SH-SY5Y (cell line): ENCODE measurements around the gene A2M.

Source experiments
- GATA2 ChIP-seq: IDR thresholded peaks from 2 replicates; pipeline ENCODE4 v1.6.1; 2011; ENCODE audit warnings: mild to moderate bottlenecking, low read depth, low read length
- GATA3 ChIP-seq: IDR thresholded peaks from 2 replicates; pipeline ENCODE4 v1.6.1; 2011; ENCODE audit warnings: low read depth, mild to moderate bottlenecking, low read length, moderate library complexity

DNA sequence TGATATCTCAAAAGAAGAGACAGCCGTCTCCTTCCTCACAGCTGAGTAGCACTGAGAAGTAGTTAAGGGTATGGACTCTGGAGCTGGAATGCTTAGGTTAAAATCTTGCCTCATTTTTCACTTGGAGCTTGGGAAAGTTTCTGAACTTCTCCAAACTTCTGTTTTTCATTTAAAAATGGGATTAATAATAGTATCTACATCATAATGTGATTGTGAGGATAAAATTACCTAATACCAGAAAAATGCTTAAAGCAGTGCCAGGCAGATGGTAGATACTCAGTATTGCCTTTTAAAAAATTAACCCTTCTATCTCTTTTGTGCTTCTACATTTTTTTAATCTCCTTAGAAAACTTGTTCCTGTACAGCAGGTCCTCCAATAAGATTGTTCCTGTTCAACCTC, 63.1 kb downstream of the A2M start:
- TF ChIP-seq GATA2 (no peak), GATA3 (no peak)
